Stimulated activated CD4-positive, alpha-beta T cell treated with anti-CD3 and anti-CD28 coated beads, Interleukin-1b, Interleukin-23, amount 100 ng/mL, for 24 hours (primary cell): ENCODE results near the gene GPR146.

ENCODE experiments used
- DNase-seq, 4 experiments: peaks; one replicate each; pipeline ENCODE4 v3.0.0-alpha.2; 2020; ENCODE audit warnings: low read depth in 4 of 4, low spot score in 1 of 4

GPR146 gene

DNA sequence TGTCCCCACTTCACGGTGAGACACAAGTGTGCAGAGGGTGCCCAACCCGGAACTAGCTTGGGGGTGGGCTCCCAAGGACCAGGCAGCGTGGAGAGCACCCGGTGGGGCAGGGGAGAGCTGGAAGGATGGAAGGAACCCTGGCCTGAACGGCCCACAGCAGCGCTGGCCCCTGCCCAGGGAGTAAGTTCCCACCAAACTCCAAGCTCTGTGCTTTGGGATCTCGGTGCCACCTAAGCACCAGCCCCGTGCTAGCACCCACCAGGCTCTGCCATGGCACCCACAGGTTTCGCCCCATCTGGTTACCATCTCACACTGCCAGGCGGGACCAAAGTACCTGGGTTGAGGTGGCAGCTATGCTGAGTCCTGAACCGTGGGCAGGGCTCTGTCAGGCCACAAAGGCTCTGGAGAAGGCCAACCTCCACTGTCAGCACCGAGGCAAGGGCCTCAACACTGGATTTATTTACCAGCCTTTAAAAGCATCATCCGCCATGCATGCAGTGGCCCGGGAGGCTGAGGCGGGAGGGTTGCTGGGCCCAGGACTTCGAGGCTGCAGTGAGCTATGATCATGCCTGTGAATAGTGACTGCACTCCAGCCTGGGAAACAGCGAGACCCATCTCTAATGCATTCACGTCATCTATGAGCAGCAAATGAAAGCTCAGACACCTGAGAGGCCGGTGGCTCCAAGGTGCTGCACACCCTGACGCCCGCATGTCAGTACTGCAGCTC is 59.6 kb downstream of the GPR146 start:
- no peak for DNase-seq

DNA sequence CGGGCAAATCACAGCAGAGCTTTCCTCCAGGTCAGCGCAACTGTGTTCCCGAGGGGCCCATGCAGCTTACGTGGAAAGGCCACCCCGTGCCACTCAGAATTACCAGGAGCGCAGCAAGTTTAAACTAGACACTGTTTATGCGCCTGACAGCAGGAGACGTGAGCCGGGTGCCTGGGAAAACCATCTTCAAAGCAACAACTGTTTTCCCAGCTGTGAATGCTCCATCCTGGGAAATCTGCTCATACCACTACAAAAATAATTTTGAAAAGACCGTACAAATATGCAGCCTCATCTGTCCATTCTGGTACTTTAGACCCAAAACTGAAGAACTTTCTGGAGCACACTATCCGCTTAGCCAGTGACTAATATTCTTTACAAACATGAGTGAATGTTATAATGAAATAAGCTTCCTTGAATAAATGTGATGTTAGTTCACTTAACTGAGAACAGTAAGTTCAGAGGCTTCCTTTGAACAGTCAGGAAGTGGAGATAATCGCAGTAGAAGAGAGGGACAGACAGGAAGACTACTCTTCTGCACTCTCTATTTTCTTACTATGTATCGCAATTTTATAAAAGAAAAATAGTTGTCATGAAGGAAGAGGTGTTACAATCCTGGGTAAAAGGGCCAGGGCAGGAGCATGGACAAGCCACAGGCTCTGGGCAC is 60.3 kb downstream of the GPR146 start:
- DNase-seq, result no peak

GRCh38 chr7:1105189-1105588 is 60.8 kb downstream of the GPR146 start:
- DNase-seq, result no peak

DNA sequence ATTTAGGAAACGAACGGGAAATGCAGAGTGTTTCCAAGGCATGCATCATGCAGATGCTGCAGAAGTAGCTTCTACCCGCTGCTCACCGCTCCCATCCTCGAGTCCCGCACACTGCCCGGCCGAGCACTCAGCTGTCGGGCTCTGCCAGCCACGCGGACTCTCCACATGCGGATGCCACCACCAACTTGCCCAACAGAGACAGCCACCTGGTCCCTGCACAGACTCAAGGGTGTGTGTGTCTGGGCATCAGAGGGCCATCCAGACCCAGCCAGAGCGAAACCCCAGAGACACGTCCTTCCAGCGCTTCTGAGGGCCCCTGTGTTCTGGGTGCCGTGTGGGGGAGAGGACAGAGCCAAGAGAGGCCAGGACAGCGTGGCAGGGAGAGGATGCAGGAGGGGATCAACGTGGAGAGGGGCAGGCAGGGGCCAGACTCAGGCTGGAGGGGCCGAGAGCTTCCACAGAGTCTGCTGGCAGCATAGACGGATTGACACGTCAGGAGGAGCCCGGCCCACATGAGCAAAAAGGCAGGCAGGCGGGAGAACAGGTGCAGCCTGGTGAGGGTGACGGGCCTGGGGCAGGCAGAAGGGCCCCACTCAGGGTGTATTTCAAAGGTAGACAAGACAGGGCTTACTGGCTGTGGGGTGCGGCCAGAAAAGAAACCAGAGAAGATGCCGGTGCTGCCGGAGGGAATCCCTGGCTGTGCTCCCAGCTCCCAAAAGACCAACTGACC is 61.9 kb downstream of the GPR146 start:
- DNase-seq, result no peak

GRCh38 chr7:1106793-1107421 is 62.6 kb downstream of the GPR146 start:
- DNase-seq, result no peak

GRCh38 chr7:1108264-1108920 is 64.0 kb downstream of the GPR146 start:
- DNase-seq, result no peak
